Astrocyte (in vitro differentiated cells and primary cell): ENCODE measurements around the gene SLC35A2. TPM values are rescaled to one million over a fixed set of nuclear protein-coding genes. Genes with fewer than 3 reads are reported as not detected.
"Not testable (repeated sequence)": the region's sequence is repeated elsewhere in the genome, so short reads cannot be mapped to it uniquely, and the experiment has no call there.

Experiments
- DNase-seq: peaks from one replicate; pipeline ENCODE4 v3.0.0-alpha.2; 2010; ENCODE audit warnings: low read depth
- FAIRE-seq: peaks from 2 replicates; lab custom pipeline; 2011; peaks lifted over from hg19 to GRCh38; lab: Jason Lieb, UNC
- H2AFZ ChIP-seq: 2 replicates; pipeline ENCODE4 v1.6.0; 2012; ENCODE audit warnings: low read depth, low read length, inconsistent platforms
- H3K27ac ChIP-seq: 2 replicates; pipeline ENCODE4 v1.5.1; 2011; ENCODE audit warnings: low read depth, low read length, inconsistent platforms
- H3K27me3 ChIP-seq: 2 replicates; pipeline ENCODE4 v1.6.0; 2011; ENCODE audit warnings: low read length, inconsistent platforms; ENCODE audit not compliant: insufficient read depth
- H3K36me3 ChIP-seq: 2 replicates; pipeline ENCODE4 v1.5.1; 2011; ENCODE audit warnings: low read length, inconsistent platforms; ENCODE audit not compliant: insufficient read depth
- H3K4me1 ChIP-seq: 2 replicates; pipeline ENCODE4 v1.5.1; 2011; ENCODE audit warnings: low read length, inconsistent platforms; ENCODE audit not compliant: insufficient read depth
- H3K4me2 ChIP-seq: 2 replicates; pipeline ENCODE4 v1.6.0; 2012; ENCODE audit warnings: low read length, inconsistent platforms
- H3K4me3 ChIP-seq: 2 replicates; pipeline ENCODE4 v1.5.1; 2011; ENCODE audit warnings: low read depth, mild to moderate bottlenecking, low read length, inconsistent platforms; ENCODE audit not compliant: insufficient read depth
- H3K79me2 ChIP-seq: 2 replicates; pipeline ENCODE4 v1.6.0; 2012; ENCODE audit warnings: mild to moderate bottlenecking, low read length, inconsistent platforms; ENCODE audit not compliant: insufficient read depth
- H3K9ac ChIP-seq: 2 replicates; pipeline ENCODE4 v1.6.0; 2012; ENCODE audit warnings: mild to moderate bottlenecking, low read length, inconsistent platforms
- H3K9me3 ChIP-seq: 2 replicates; pipeline ENCODE4 v1.5.1; 2012; ENCODE audit warnings: low read depth, mild to moderate bottlenecking, low read length, inconsistent platforms; ENCODE audit not compliant: insufficient read depth
- H4K20me1 ChIP-seq: 2 replicates; pipeline ENCODE4 v1.6.0; 2012; ENCODE audit warnings: low read length, inconsistent platforms; ENCODE audit not compliant: insufficient read depth
- H3K27ac Mint-ChIP-seq: one replicate; pipeline ENCODE4 v1.8.0; 2021; ENCODE audit warnings: mild to moderate bottlenecking, mixed read lengths; ENCODE audit not compliant: unreplicated experiment
- H3K27me3 Mint-ChIP-seq: one replicate; pipeline ENCODE4 v1.8.0; 2021; ENCODE audit warnings: low read depth, mixed read lengths; ENCODE audit not compliant: unreplicated experiment
- H3K36me3 Mint-ChIP-seq: one replicate; pipeline ENCODE4 v1.8.0; 2021; ENCODE audit warnings: low read depth, mixed read lengths; ENCODE audit not compliant: unreplicated experiment
- H3K4me1 Mint-ChIP-seq: one replicate; pipeline ENCODE4 v1.8.0; 2021; ENCODE audit warnings: low read depth, mixed read lengths; ENCODE audit not compliant: unreplicated experiment
- H3K4me3 Mint-ChIP-seq: one replicate; pipeline ENCODE4 v1.8.0; 2021; ENCODE audit warnings: mild to moderate bottlenecking, moderate library complexity, mixed read lengths; ENCODE audit not compliant: unreplicated experiment
- H3K9me3 Mint-ChIP-seq: one replicate; pipeline ENCODE4 v1.8.0; 2021; ENCODE audit warnings: mild to moderate bottlenecking, mixed read lengths; ENCODE audit not compliant: unreplicated experiment
- EZH2 ChIP-seq: IDR thresholded peaks from 2 replicates; pipeline ENCODE4 v1.6.1; 2012; ENCODE audit warnings: mild to moderate bottlenecking, low read length, inconsistent platforms; ENCODE audit not compliant: insufficient read depth
- total RNA-seq: library from RNA; stranded (reverse); gene quantifications from 2 replicates; pipeline ENCODE4 v1.2.1, GENCODE V29; 2021
- TF ChIP-seq, protein P1 (sequence below): IDR thresholded peaks from 2 replicates; pipeline ENCODE4 v1.5.1; 2011; ENCODE audit warnings: low read depth, mild to moderate bottlenecking, inconsistent platforms, low read length, moderate library complexity; ENCODE audit not compliant: insufficient read depth

Gene SLC35A2
- total RNA-seq, 1 donor from 2014 or later = 54.3 TPM

GRCh38 chrX:48864210-48864609, 47.2 kb downstream of the SLC35A2 start:
- Histone ChIP-seq H2AFZ (no peak overlapping the region), H3K4me2 (peak overlapping the region; percentile 29), H3K4me1 (peaks cover 5% of the 10 kb centered on the region), H3K27me3 (no peaks in the 10 kb centered on the region), H3K4me3 (no peak overlapping the region), H3K9ac (no peak overlapping the region), H3K36me3 (no peaks in the 10 kb centered on the region), H4K20me1 (no peaks in the 10 kb centered on the region), H3K27ac (no peak overlapping the region), H3K79me2 (no peaks in the 10 kb centered on the region), H3K9me3 (no peaks in the 10 kb centered on the region)
- FAIRE-seq (peak; percentile 59), DNase-seq (peak; percentile 76)
- H3K4me3 Mint-ChIP-seq = peak overlapping the region; percentile 45
- H3K27me3 Mint-ChIP-seq = peaks cover 6% of the 10 kb centered on the region
- peaks cover 7% of the 10 kb centered on the region for H3K4me1 Mint-ChIP-seq
- no peaks in the 10 kb centered on the region for H3K36me3 Mint-ChIP-seq
- H3K9me3 Mint-ChIP-seq = no peaks in the 10 kb centered on the region
- TF ChIP-seq, protein P1, sequence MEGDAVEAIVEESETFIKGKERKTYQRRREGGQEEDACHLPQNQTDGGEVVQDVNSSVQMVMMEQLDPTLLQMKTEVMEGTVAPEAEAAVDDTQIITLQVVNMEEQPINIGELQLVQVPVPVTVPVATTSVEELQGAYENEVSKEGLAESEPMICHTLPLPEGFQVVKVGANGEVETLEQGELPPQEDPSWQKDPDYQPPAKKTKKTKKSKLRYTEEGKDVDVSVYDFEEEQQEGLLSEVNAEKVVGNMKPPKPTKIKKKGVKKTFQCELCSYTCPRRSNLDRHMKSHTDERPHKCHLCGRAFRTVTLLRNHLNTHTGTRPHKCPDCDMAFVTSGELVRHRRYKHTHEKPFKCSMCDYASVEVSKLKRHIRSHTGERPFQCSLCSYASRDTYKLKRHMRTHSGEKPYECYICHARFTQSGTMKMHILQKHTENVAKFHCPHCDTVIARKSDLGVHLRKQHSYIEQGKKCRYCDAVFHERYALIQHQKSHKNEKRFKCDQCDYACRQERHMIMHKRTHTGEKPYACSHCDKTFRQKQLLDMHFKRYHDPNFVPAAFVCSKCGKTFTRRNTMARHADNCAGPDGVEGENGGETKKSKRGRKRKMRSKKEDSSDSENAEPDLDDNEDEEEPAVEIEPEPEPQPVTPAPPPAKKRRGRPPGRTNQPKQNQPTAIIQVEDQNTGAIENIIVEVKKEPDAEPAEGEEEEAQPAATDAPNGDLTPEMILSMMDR = no peak
- no peak for TF ChIP-seq EZH2
- H3K27ac Mint-ChIP-seq = no peak overlapping the region

GRCh38 chrX:48854898-48855297, 56.5 kb downstream of the SLC35A2 start:
- Mint-ChIP-seq H3K4me3 (no peak overlapping the region), H3K9me3 (no peaks in the 10 kb centered on the region)

DNA sequence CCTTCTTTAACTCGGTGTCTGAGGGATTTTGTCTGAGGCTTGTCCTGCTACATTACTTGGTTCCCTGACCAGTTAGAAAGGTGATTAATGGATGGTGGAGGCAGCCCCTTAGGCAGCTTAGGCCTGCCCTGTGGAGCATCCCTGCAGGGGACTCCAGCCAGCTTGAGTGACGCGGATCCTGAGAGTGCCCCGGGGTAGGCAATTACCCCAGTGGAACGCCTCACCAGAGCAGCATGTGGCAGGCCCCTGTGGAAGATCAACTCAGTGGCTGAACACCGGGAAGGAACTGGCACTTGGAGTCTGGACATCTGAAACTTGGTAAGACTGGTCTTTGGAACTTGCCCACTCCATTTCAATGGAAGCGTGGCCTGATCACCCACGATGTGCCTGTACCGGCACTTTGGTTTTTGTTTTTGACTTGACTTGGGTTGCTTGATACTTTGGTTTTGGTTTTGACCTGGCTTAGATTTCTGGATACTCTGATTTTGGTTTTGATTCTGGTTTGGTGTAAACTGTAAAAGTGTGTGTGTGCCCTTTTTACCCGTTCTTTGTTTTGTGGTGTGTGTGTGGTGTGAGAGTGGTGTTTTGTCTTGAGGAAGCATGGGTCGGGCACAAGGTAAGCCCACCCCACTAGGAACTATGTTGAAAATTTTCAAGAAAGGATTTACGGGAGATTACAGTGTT, 57.2 kb downstream of the SLC35A2 start:
- H3K4me3 Mint-ChIP-seq, DNase-seq, H3K36me3 Mint-ChIP-seq, H3K4me3 ChIP-seq, H3K4me2 ChIP-seq, H3K27me3 ChIP-seq, H3K9ac ChIP-seq, H2AFZ ChIP-seq, H3K9me3 Mint-ChIP-seq, H3K79me2 ChIP-seq, H3K27me3 Mint-ChIP-seq, H3K36me3 ChIP-seq, H4K20me1 ChIP-seq, H3K27ac Mint-ChIP-seq, H3K4me1 Mint-ChIP-seq, H3K4me1 ChIP-seq, H3K27ac ChIP-seq, FAIRE-seq, H3K9me3 ChIP-seq: not testable (repeated sequence)

More at GRCh38 chrX:48854898-48855297, 56.5 kb downstream of the SLC35A2 start:
- Mint-ChIP-seq H3K36me3 (no peaks in the 10 kb centered on the region), H3K4me1 (no peaks in the 10 kb centered on the region), H3K27ac (peak overlapping the region; percentile 69), H3K27me3 (peaks cover 6% of the 10 kb centered on the region)
- DNase-seq (no peak), FAIRE-seq (no peak)
- Histone ChIP-seq H3K9ac (no peak overlapping the region), H3K9me3 (no peaks in the 10 kb centered on the region), H3K4me3 (no peak overlapping the region), H2AFZ (no peak overlapping the region), H3K27me3 (no peaks in the 10 kb centered on the region), H3K4me2 (no peak overlapping the region), H3K4me1 (no peaks in the 10 kb centered on the region), H4K20me1 (no peaks in the 10 kb centered on the region), H3K79me2 (no peaks in the 10 kb centered on the region), H3K36me3 (no peaks in the 10 kb centered on the region), H3K27ac (no peak overlapping the region)
- TF ChIP-seq EZH2 = no peak
- TF ChIP-seq, protein P1 = no peak

GRCh38 chrX:48853494-48853893, 58.0 kb downstream of the SLC35A2 start:
- not testable (repeated sequence) for H3K27ac Mint-ChIP-seq, H3K27ac ChIP-seq, H3K4me1 Mint-ChIP-seq, H3K79me2 ChIP-seq, H3K9ac ChIP-seq, H3K27me3 Mint-ChIP-seq, H4K20me1 ChIP-seq, H3K4me3 ChIP-seq, H3K27me3 ChIP-seq, DNase-seq, H3K4me3 Mint-ChIP-seq, H3K36me3 Mint-ChIP-seq, H3K9me3 Mint-ChIP-seq, FAIRE-seq, H2AFZ ChIP-seq, H3K4me2 ChIP-seq, H3K36me3 ChIP-seq, H3K9me3 ChIP-seq, H3K4me1 ChIP-seq
